DND-41 (cell line): Measurements from ENCODE around the gene TRIP13.

ENCODE experiments used
- ATAC-seq: fragments of 200-7000 bp; cut with Tn5 transposase; 3 replicates; pipeline ENCODE4 v1.9.1; 2021; ENCODE audit warnings: low read depth; ENCODE audit not compliant: insufficient read depth
- DNase-seq: peaks from one replicate; pipeline ENCODE4 v3.0.0-alpha.2; 2020
- H2AFZ ChIP-seq: 2 replicates; pipeline ENCODE4 v1.6.0; 2012; ENCODE audit warnings: low read depth, low read length
- H3K27ac ChIP-seq: 2 replicates; pipeline ENCODE4 v1.5.1; 2012; ENCODE audit warnings: low read length, inconsistent platforms
- H3K27me3 ChIP-seq: fragments of 200-600 bp; sonication (generic); 2 replicates; pipeline ENCODE4 v1.6.0; 2012; ENCODE audit warnings: low read length, mild to moderate bottlenecking, inconsistent platforms; ENCODE audit not compliant: insufficient read depth, poor library complexity
- H3K36me3 ChIP-seq: 2 replicates; pipeline ENCODE4 v1.5.1; 2012; ENCODE audit warnings: low read length, inconsistent platforms; ENCODE audit not compliant: insufficient read depth
- H3K4me1 ChIP-seq: 2 replicates; pipeline ENCODE4 v1.5.1; 2012; ENCODE audit warnings: mild to moderate bottlenecking, low read length; ENCODE audit not compliant: insufficient read depth
- H3K4me2 ChIP-seq: 2 replicates; pipeline ENCODE4 v1.6.0; 2012; ENCODE audit warnings: mild to moderate bottlenecking, moderate library complexity, low read length, inconsistent platforms; ENCODE audit not compliant: insufficient read depth
- H3K4me3 ChIP-seq, 2 experiments: fragments of 200-600 bp in 1 of 2; shearing (Covaris generic) in 1 of 2; 2 replicates each; pipeline ENCODE4 v1.5.1; 2012 to 2016; ENCODE audit warnings: inconsistent platforms in 2 of 2, low read length in 2 of 2, mild to moderate bottlenecking in 2 of 2, low read depth in 1 of 2, moderate library complexity in 1 of 2
- H3K79me2 ChIP-seq: 2 replicates; pipeline ENCODE4 v1.6.0; 2012; ENCODE audit warnings: low read length, inconsistent platforms; ENCODE audit not compliant: insufficient read depth
- H3K9ac ChIP-seq: 2 replicates; pipeline ENCODE4 v1.6.0; 2012; ENCODE audit warnings: low read depth, mild to moderate bottlenecking, inconsistent platforms, low read length, moderate library complexity
- H3K9me3 ChIP-seq: 2 replicates; pipeline ENCODE4 v1.5.1; 2012; ENCODE audit warnings: low read length, moderate library complexity, mild to moderate bottlenecking, inconsistent platforms; ENCODE audit not compliant: insufficient read depth, severe bottlenecking
- H4K20me1 ChIP-seq: 2 replicates; pipeline ENCODE4 v1.6.0; 2012; ENCODE audit warnings: low read length; ENCODE audit not compliant: insufficient read depth
- EZH2 ChIP-seq: IDR thresholded peaks from 3 replicates; pipeline ENCODE4 v1.6.1; 2012; ENCODE audit warnings: borderline replicate concordance, low read depth, mild to moderate bottlenecking, moderate library complexity, low read length, inconsistent platforms; ENCODE audit not compliant: severe bottlenecking
- TF ChIP-seq, protein P1 (sequence below): IDR thresholded peaks from 2 replicates; pipeline ENCODE4 v1.5.1; 2012; ENCODE audit warnings: borderline replicate concordance, low read length, moderate library complexity, mild to moderate bottlenecking; ENCODE audit not compliant: poor library complexity, severe bottlenecking; ENCODE audit errors: extremely low read depth

TRIP13 gene

GRCh38 chr5:850511-851006, 42.1 kb upstream of the TRIP13 start, which contains the start of gene ZDHHC11:
ZDHHC11 (minus strand) TSS chr5:850986; CDS start chr5:850602, 384 bp downstream.
- H2AFZ ChIP-seq: no peak within 1 kb of the TSS
- no peaks in the 10 kb centered on the region for H3K79me2 ChIP-seq
- no peaks in the 10 kb centered on the region for H3K9me3 ChIP-seq
- no peaks in the 10 kb centered on the region for H3K36me3 ChIP-seq
- H3K9ac ChIP-seq: no peak within 1 kb of the TSS
- peaks cover 10% of the 10 kb centered on the region; the same call in 1 of the 2 replicates for H4K20me1 ChIP-seq
- TF ChIP-seq, protein P1, sequence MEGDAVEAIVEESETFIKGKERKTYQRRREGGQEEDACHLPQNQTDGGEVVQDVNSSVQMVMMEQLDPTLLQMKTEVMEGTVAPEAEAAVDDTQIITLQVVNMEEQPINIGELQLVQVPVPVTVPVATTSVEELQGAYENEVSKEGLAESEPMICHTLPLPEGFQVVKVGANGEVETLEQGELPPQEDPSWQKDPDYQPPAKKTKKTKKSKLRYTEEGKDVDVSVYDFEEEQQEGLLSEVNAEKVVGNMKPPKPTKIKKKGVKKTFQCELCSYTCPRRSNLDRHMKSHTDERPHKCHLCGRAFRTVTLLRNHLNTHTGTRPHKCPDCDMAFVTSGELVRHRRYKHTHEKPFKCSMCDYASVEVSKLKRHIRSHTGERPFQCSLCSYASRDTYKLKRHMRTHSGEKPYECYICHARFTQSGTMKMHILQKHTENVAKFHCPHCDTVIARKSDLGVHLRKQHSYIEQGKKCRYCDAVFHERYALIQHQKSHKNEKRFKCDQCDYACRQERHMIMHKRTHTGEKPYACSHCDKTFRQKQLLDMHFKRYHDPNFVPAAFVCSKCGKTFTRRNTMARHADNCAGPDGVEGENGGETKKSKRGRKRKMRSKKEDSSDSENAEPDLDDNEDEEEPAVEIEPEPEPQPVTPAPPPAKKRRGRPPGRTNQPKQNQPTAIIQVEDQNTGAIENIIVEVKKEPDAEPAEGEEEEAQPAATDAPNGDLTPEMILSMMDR: no peak
- no peak for TF ChIP-seq EZH2
- H3K4me1 ChIP-seq: no peaks in the 10 kb centered on the region
- no peaks in the 10 kb centered on the region for H3K27me3 ChIP-seq
- H3K4me3 ChIP-seq: no peak within 1 kb of the TSS
- H3K27ac ChIP-seq: no peak within 1 kb of the TSS
- no peak within 1 kb of the TSS for H3K4me2 ChIP-seq
- DNase-seq (no peak), ATAC-seq (no peak)

GRCh38 chr5:851076-851475, 41.6 kb upstream of the TRIP13 start:
- Histone ChIP-seq H3K9me3 (no peaks in the 10 kb centered on the region), H3K27me3 (no peaks in the 10 kb centered on the region), H2AFZ (no peak overlapping the region), H3K4me1 (no peaks in the 10 kb centered on the region), H4K20me1 (peaks cover 16% of the 10 kb centered on the region), H3K9ac (no peak overlapping the region), H3K36me3 (no peaks in the 10 kb centered on the region), H3K79me2 (no peaks in the 10 kb centered on the region), H3K27ac (no peak overlapping the region), H3K4me3 (no peak overlapping the region), H3K4me2 (no peak overlapping the region)
- TF ChIP-seq, protein P1: no peak
- no peak for TF ChIP-seq EZH2
- ATAC-seq (no peak), DNase-seq (no peak)

DNA sequence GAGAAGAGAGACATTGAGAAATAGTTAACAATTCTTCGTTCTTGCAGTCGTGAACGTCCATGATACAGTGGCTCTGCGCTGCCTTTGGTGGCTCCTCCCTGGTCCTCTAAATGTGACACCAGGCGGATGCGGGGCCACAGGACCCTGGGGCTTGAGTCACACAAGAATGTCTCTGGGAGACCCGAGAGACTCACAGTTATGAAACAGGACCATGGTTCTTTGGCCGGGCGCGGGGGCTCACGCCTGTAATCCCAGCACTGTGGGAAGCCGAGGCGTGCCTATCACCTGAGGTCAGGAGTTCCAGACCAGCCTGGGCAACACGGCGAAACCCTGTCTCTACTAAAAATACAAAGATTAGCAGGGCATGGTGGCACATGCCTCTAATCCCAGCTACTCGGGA, 41.1 kb upstream of the TRIP13 start:
- Histone ChIP-seq H4K20me1 (peaks cover 20% of the 10 kb centered on the region), H3K9me3 (no peaks in the 10 kb centered on the region), H2AFZ (no peak overlapping the region), H3K27ac (no peak overlapping the region), H3K27me3 (no peaks in the 10 kb centered on the region), H3K4me1 (no peaks in the 10 kb centered on the region), H3K79me2 (no peaks in the 10 kb centered on the region), H3K4me2 (no peak overlapping the region), H3K36me3 (no peaks in the 10 kb centered on the region), H3K9ac (no peak overlapping the region), H3K4me3 (no peak overlapping the region)
- no peak for TF ChIP-seq EZH2
- TF ChIP-seq, protein P1: no peak
- no peak for ATAC-seq
- DNase-seq: no peak
